ENCODE results near the gene HIP1R. TPM values are rescaled to one million over a fixed set of nuclear protein-coding genes. Genes with fewer than 3 reads are reported as not detected.

The HIP1R gene
- total and polyA plus RNA-seq, 2 of the 13 experiments (the other 11 are each of a cell fraction or from before 2014, with no cell fraction given): 18.4 to 25.5 TPM

DNA sequence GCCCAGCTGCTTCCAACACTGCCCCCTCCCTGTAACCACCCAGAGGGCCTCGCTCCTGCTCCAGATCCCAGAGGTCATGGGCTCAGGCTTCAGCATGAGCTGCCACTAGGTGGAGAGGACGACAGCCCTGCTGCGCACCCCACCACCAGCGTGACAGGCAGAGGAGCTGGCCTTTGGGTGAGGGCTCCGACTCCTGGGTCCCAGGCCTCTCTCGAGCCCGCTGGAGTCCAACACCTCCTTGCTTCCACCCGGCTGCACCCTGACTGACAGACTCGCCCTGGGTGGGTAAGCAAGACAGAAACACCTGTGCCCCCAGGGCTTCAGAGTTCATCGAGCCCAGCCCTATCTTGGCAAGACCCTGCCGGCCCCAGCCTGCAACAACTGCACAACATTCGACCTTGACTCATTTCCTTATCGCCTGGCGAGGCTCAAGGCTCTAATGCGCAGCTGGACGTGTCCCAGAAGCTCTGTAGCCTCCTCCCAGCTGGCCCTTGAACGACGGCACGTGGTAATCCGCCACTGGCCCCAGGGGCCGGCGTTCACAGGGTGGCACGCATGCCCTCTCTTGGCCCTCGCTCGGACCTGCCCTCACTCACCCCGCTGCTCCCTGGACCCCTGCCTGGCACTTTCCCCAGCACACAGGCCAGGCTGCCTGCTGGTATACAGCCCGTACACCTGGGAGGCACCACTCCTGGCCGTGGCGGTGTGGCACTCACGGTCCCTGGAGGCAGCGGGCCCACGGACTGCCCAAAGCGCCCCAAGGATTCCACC, 32.6 kb downstream of the HIP1R start (continued):
- TF ChIP-seq, protein P1, sequence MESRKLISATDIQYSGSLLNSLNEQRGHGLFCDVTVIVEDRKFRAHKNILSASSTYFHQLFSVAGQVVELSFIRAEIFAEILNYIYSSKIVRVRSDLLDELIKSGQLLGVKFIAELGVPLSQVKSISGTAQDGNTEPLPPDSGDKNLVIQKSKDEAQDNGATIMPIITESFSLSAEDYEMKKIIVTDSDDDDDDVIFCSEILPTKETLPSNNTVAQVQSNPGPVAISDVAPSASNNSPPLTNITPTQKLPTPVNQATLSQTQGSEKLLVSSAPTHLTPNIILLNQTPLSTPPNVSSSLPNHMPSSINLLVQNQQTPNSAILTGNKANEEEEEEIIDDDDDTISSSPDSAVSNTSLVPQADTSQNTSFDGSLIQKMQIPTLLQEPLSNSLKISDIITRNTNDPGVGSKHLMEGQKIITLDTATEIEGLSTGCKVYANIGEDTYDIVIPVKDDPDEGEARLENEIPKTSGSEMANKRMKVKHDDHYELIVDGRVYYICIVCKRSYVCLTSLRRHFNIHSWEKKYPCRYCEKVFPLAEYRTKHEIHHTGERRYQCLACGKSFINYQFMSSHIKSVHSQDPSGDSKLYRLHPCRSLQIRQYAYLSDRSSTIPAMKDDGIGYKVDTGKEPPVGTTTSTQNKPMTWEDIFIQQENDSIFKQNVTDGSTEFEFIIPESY (CRISPR knock-in tag; IDR thresholded peaks at IDR 0.05): peak; percentile 34; the same call in 1 of the 2 replicates
- TF ChIP-seq MEF2D (CRISPR knock-in tag; IDR thresholded peaks at IDR 0.05) (no peak), ZNF879 (CRISPR knock-in tag; IDR thresholded peaks at IDR 0.05) (no peak), NR1H2 (CRISPR knock-in tag; IDR thresholded peaks at IDR 0.05; ENCODE audit: borderline replicate concordance, low read depth) (no peak), ZBTB7B (CRISPR knock-in tag; IDR thresholded peaks at IDR 0.05) (peak; percentile 58; the same call in 1 of the 2 replicates), HDAC2 (CRISPR knock-in tag; IDR thresholded peaks at IDR 0.05) (peak; percentile 41; the same call in 1 of the 2 replicates), PRPF4 (IDR thresholded peaks at IDR 0.05; ENCODE audit: low read depth, low read length, poor library complexity, severe bottlenecking) (no peak), SKI (IDR thresholded peaks at IDR 0.05; ENCODE audit: partially characterized antibody) (no peak), ZMAT3 (CRISPR knock-in tag; conservative IDR thresholded peaks at IDR 0.05) (no peak), ZNF335 (CRISPR knock-in tag; IDR thresholded peaks at IDR 0.05) (no peak), SOX6 (IDR thresholded peaks at IDR 0.05) (no peak), SOX6 (CRISPR knock-in tag; IDR thresholded peaks at IDR 0.05) (peak; percentile 20; the same call in 1 of the 2 replicates), XRCC5 (optimal IDR thresholded peaks at IDR 0.05; ENCODE audit: low read length) (peak; percentile 88), ZNF891 (CRISPR knock-in tag; IDR thresholded peaks at IDR 0.05) (no peak), DMAP1 (CRISPR knock-in tag; IDR thresholded peaks at IDR 0.05) (peak; percentile 37; the same call in 1 of the 2 replicates), KLF13 (CRISPR knock-in tag; IDR thresholded peaks at IDR 0.05) (no peak), ZNF331 (CRISPR knock-in tag; IDR thresholded peaks at IDR 0.05) (no peak; the same call in 1 of the 2 replicates), NR3C1 (CRISPR knock-in tag; IDR thresholded peaks at IDR 0.05) (no peak), NCOA5 (CRISPR knock-in tag; IDR thresholded peaks at IDR 0.05) (no peak)
- TF ChIP-seq, protein P2, sequence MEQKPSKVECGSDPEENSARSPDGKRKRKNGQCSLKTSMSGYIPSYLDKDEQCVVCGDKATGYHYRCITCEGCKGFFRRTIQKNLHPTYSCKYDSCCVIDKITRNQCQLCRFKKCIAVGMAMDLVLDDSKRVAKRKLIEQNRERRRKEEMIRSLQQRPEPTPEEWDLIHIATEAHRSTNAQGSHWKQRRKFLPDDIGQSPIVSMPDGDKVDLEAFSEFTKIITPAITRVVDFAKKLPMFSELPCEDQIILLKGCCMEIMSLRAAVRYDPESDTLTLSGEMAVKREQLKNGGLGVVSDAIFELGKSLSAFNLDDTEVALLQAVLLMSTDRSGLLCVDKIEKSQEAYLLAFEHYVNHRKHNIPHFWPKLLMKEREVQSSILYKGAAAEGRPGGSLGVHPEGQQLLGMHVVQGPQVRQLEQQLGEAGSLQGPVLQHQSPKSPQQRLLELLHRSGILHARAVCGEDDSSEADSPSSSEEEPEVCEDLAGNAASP (CRISPR knock-in tag; IDR thresholded peaks at IDR 0.05; ENCODE audit: borderline replicate concordance): peak; percentile 18; the same call in 1 of the 2 replicates
- TF ChIP-seq, protein P3, sequence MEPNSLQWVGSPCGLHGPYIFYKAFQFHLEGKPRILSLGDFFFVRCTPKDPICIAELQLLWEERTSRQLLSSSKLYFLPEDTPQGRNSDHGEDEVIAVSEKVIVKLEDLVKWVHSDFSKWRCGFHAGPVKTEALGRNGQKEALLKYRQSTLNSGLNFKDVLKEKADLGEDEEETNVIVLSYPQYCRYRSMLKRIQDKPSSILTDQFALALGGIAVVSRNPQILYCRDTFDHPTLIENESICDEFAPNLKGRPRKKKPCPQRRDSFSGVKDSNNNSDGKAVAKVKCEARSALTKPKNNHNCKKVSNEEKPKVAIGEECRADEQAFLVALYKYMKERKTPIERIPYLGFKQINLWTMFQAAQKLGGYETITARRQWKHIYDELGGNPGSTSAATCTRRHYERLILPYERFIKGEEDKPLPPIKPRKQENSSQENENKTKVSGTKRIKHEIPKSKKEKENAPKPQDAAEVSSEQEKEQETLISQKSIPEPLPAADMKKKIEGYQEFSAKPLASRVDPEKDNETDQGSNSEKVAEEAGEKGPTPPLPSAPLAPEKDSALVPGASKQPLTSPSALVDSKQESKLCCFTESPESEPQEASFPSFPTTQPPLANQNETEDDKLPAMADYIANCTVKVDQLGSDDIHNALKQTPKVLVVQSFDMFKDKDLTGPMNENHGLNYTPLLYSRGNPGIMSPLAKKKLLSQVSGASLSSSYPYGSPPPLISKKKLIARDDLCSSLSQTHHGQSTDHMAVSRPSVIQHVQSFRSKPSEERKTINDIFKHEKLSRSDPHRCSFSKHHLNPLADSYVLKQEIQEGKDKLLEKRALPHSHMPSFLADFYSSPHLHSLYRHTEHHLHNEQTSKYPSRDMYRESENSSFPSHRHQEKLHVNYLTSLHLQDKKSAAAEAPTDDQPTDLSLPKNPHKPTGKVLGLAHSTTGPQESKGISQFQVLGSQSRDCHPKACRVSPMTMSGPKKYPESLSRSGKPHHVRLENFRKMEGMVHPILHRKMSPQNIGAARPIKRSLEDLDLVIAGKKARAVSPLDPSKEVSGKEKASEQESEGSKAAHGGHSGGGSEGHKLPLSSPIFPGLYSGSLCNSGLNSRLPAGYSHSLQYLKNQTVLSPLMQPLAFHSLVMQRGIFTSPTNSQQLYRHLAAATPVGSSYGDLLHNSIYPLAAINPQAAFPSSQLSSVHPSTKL (CRISPR knock-in tag; IDR thresholded peaks at IDR 0.05): 0 out of 2 replicates have a peak, but pooled peaks have one; percentile 23
- TF ChIP-seq, protein P4, sequence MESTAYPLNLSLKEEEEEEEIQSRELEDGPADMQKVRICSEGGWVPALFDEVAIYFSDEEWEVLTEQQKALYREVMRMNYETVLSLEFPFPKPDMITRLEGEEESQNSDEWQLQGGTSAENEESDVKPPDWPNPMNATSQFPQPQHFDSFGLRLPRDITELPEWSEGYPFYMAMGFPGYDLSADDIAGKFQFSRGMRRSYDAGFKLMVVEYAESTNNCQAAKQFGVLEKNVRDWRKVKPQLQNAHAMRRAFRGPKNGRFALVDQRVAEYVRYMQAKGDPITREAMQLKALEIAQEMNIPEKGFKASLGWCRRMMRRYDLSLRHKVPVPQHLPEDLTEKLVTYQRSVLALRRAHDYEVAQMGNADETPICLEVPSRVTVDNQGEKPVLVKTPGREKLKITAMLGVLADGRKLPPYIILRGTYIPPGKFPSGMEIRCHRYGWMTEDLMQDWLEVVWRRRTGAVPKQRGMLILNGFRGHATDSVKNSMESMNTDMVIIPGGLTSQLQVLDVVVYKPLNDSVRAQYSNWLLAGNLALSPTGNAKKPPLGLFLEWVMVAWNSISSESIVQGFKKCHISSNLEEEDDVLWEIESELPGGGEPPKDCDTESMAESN (CRISPR knock-in tag; conservative IDR thresholded peaks at IDR 0.05): 0 out of 2 replicates have a peak, but pooled peaks have one; percentile 29

All from HepG2 (cell line).